SK-N-SH treated with all-trans-retinoic acid at 6 μM for 48 hours (cell line): ENCODE data around the gene TJP2.

Experiments
- ARNTL ChIP-seq: fragments of 450-650 bp; formaldehyde crosslinking; IDR thresholded peaks from 2 replicates; pipeline ENCODE4 v1.5.0; 2020; ENCODE audit warnings: low read depth, mild to moderate bottlenecking, moderate library complexity, borderline replicate concordance
- BACH2 ChIP-seq: fragments of 250-450 bp; sonication (Bioruptor Pico); IDR thresholded peaks from 2 replicates; pipeline ENCODE4 v1.9.0; 2021; ENCODE audit warnings: mild to moderate bottlenecking, borderline replicate concordance
- CREB5 ChIP-seq: fragments of 250-450 bp; sonication (Bioruptor Pico); IDR thresholded peaks from 2 replicates; pipeline ENCODE4 v1.5.1; 2020; ENCODE audit warnings: low read depth, mild to moderate bottlenecking, moderate library complexity
- CSDC2 ChIP-seq: fragments of 250-450 bp; sonication (Bioruptor Pico); IDR thresholded peaks from 2 replicates; pipeline ENCODE4 v1.5.0; 2020; ENCODE audit warnings: mild to moderate bottlenecking, moderate library complexity
- CSRNP3 ChIP-seq: fragments of 250-450 bp; sonication (Bioruptor Pico); IDR thresholded peaks from 2 replicates; pipeline ENCODE4 v1.5.1; 2021; ENCODE audit warnings: mild to moderate bottlenecking, moderate library complexity
- GLIS3 ChIP-seq: fragments of 250-450 bp; sonication (Bioruptor Pico); IDR thresholded peaks from 2 replicates; pipeline ENCODE4 v1.5.0; 2020; ENCODE audit warnings: mild to moderate bottlenecking, moderate library complexity
- ISL1 ChIP-seq: fragments of 250-450 bp; sonication (Bioruptor Pico); IDR thresholded peaks from 2 replicates; pipeline ENCODE4 v2.1.2; 2022; ENCODE audit warnings: mild to moderate bottlenecking, moderate library complexity
- PATZ1 ChIP-seq: fragments of 250-450 bp; sonication (Bioruptor Pico); IDR thresholded peaks from 2 replicates; pipeline ENCODE4 v1.8.0; 2020; ENCODE audit warnings: mild to moderate bottlenecking, moderate library complexity, borderline replicate concordance
- PPARA ChIP-seq: fragments of 250-450 bp; sonication (Bioruptor Pico); IDR thresholded peaks from 2 replicates; pipeline ENCODE4 v1.5.0; 2020; ENCODE audit warnings: mild to moderate bottlenecking, borderline replicate concordance
- SNAI2 ChIP-seq: fragments of 250-450 bp; sonication (Bioruptor Pico); IDR thresholded peaks from 2 replicates; pipeline ENCODE4 v1.5.0; 2020; ENCODE audit warnings: mild to moderate bottlenecking, moderate library complexity
- TSHZ2 ChIP-seq: fragments of 250-450 bp; sonication (Bioruptor Pico); IDR thresholded peaks from 2 replicates; pipeline ENCODE4 v1.5.0; 2020; ENCODE audit warnings: mild to moderate bottlenecking, moderate library complexity
- ZC3H10 ChIP-seq: fragments of 250-450 bp; sonication (Bioruptor Pico); IDR thresholded peaks from 2 replicates; pipeline ENCODE4 v1.5.1; 2021; ENCODE audit warnings: mild to moderate bottlenecking, moderate library complexity
- ZFP3 ChIP-seq: fragments of 250-450 bp; sonication (Bioruptor Pico); IDR thresholded peaks from 2 replicates; pipeline ENCODE4 v1.5.0; 2020; ENCODE audit warnings: mild to moderate bottlenecking, moderate library complexity
- ZFP30 ChIP-seq: fragments of 450-650 bp; formaldehyde crosslinking; IDR thresholded peaks from 2 replicates; pipeline ENCODE4 v1.5.0; 2022; ENCODE audit warnings: mild to moderate bottlenecking, moderate library complexity

- TF ChIP-seq GLIS3 (CRISPR knock-in tag): no peak
- TF ChIP-seq TSHZ2 (CRISPR knock-in tag): no peak
- no peak for TF ChIP-seq ZFP3 (CRISPR knock-in tag)
- no peak for TF ChIP-seq PPARA (CRISPR knock-in tag)
- no peak for TF ChIP-seq CSRNP3
- TF ChIP-seq ARNTL (CRISPR knock-in tag): no peak
- TF ChIP-seq SNAI2 (CRISPR knock-in tag): no peak
- no peak for TF ChIP-seq PATZ1
- no peak for TF ChIP-seq ZC3H10 (CRISPR knock-in tag)
- no peak for TF ChIP-seq ZFP30 (CRISPR knock-in tag)
- TF ChIP-seq ISL1 (CRISPR knock-in tag): no peak
- no peak for TF ChIP-seq CSDC2 (CRISPR knock-in tag)
- TF ChIP-seq CREB5: no peak
- no peak for TF ChIP-seq BACH2 (CRISPR knock-in tag)
Observed at GRCh38 chr9:69195668-69196067, 21.6 kb downstream of the TJP2 start.
